Measurements from ENCODE around the gene DPP10. TPM values are rescaled to one million over a fixed set of nuclear protein-coding genes. Genes with fewer than 3 reads are reported as not detected.

Gene DPP10
- total RNA-seq, 1 donor from 2014 or later: 0.33 TPM

- ATAC-seq: no peak
These were observed 1090.6 kb downstream of the DPP10 start for GRCh38 chr2:115533081-115533480.

GRCh38 chr2:115541814-115542213, 1099.4 kb downstream of the DPP10 start:
- no peak for ATAC-seq
- no peak for DNase-seq (ENCODE audit: low spot score)

More at GRCh38 chr2:115533081-115533480, 1090.6 kb downstream of the DPP10 start:
- DNase-seq (ENCODE audit: low spot score): no peak

- DNase-seq (ENCODE audit: low spot score) (no peak), ATAC-seq (no peak)
These were observed 1099.9 kb downstream of the DPP10 start for GRCh38 chr2:115542331-115542730.

- DNase-seq (ENCODE audit: low spot score) (no peak), ATAC-seq (no peak)
These were observed 1100.6 kb downstream of the DPP10 start for GRCh38 chr2:115543024-115543423.

- DNase-seq (ENCODE audit: low spot score) (no peak), ATAC-seq (no peak)
These were observed 1101.0 kb downstream of the DPP10 start for GRCh38 chr2:115543461-115543860.

- no peak for DNase-seq (ENCODE audit: low spot score)
- no peak for ATAC-seq
These were observed 1107.2 kb downstream of the DPP10 start for GRCh38 chr2:115549611-115550130.

- ATAC-seq (no peak), DNase-seq (ENCODE audit: low spot score) (no peak)
These were observed 1110.3 kb downstream of the DPP10 start for GRCh38 chr2:115552726-115553125.

GRCh38 chr2:115554153-115554552, 1111.7 kb downstream of the DPP10 start:
- ATAC-seq (no peak), DNase-seq (ENCODE audit: low spot score) (no peak)

GRCh38 chr2:115558725-115559124, 1116.3 kb downstream of the DPP10 start:
- ATAC-seq (no peak), DNase-seq (ENCODE audit: low spot score) (no peak)

- DNase-seq (ENCODE audit: low spot score): no peak
- ATAC-seq: no peak
These were observed 1118.2 kb downstream of the DPP10 start for GRCh38 chr2:115560666-115561065.

DNA sequence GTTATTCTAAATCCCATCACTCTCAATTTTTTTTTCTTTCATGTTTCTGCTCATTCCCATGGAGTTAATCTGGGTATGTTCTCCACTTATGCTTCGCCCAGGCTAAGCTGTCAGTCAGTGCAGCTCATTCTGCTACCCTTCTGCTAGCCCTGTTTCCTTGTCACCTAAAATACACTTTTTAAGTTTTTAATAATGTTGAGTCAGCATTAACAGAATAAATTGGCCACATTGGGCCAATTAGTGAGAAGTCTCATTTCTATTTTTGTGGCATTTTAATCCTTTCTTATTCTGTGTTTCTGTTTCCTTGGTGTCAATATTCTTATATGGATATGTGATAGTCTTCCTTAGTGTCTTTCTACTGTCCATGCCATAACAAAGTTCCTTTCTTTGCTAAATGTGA, 1126.2 kb downstream of the DPP10 start:
- DNase-seq (ENCODE audit: low spot score): no peak
- no peak for ATAC-seq

- no peak for ATAC-seq
These were observed 1127.1 kb downstream of the DPP10 start for GRCh38 chr2:115569547-115569946.

GRCh38 chr2:115572746-115573145, 1130.3 kb downstream of the DPP10 start:
- ATAC-seq: no peak
- DNase-seq (ENCODE audit: low spot score): no peak

More at GRCh38 chr2:115569547-115569946, 1127.1 kb downstream of the DPP10 start:
- no peak for DNase-seq (ENCODE audit: low spot score)

DNA sequence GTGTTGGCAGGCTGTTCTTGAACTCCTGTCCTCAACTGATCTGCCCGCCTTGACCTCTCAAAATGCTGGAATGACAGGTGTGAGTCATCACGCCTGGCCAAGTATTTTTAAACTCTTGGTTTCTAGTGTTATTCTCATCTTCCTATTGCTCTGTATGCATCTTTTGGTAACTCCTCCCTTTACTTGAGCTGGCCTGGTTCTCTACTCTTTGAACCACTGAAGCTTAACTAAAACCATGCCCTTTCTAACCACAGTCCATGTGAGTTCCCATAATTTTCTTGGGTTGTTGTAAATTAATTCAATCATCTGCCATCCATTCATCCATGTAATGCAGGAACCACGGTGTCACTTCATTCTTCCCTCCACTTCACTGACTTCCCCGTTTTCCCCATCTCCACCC, 1131.3 kb downstream of the DPP10 start:
- no peak for DNase-seq (ENCODE audit: low spot score)

GRCh38 chr2:115574667-115575066, 1132.2 kb downstream of the DPP10 start:
- DNase-seq (ENCODE audit: low spot score): no peak
- no peak for ATAC-seq

More for the DNA sequence above, 1131.3 kb downstream of the DPP10 start:
- ATAC-seq: no peak

- no peak for DNase-seq (ENCODE audit: low spot score)
These were observed 1138.3 kb downstream of the DPP10 start for GRCh38 chr2:115580784-115581183.

GRCh38 chr2:115584507-115584906, 1142.1 kb downstream of the DPP10 start:
- DNase-seq (ENCODE audit: low spot score) (no peak), ATAC-seq (no peak)

More at GRCh38 chr2:115580784-115581183, 1138.3 kb downstream of the DPP10 start:
- no peak for ATAC-seq

DNA sequence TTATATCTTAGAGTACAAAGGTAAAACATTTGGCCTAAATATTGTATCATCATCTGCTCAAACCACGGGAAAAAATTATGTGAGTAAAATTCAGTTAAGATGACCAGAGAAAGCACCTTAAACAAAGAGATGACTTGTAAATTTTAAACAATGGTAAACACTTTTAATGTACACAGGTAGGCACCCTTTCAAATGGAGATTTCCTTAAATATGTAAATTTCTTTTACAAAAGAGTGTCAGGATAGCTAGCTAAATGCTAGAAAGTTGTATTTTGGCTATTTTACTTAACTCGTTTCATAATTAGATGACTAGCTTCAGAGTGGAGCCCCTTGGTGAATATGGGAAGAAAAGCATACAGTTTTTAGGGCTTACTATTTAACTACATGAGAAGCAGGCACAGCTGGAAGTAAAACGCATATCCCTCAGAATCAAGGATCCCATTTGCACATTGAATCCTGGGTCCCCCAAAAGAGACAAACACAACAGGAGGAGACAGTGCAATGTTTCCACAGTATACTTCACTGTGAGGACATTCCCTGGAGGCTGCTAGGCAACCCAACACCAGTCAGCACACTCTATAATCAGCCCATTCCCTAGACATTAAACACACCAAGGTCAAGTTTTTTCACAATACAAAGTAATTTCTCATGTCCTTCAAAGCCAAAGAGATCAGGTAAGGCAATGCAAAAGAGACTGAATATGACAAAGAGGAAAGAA, 1154.4 kb downstream of the DPP10 start:
- ATAC-seq: no peak
- no peak for DNase-seq (ENCODE audit: low spot score)

DNA sequence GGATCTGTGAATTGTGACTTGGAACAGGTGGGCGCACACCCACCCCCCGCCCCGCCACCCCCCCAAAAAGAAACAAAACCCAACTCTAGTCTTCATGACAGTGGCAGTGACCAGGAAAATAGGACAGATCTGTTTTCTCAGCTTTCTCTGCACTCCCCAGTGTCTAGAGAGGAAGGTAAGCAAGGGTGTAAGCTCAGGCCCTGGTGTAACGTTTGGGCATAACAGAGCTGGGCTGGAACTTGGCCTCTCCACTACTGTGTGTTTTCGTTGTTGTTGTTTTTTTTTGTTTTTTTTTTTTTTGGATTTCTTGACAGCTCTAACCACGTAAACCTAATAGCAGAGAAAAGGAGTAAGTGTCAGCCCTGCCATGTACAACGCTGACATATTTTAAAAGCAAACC, 1160.8 kb downstream of the DPP10 start:
- ATAC-seq (no peak), DNase-seq (ENCODE audit: low spot score) (no peak)

DNA sequence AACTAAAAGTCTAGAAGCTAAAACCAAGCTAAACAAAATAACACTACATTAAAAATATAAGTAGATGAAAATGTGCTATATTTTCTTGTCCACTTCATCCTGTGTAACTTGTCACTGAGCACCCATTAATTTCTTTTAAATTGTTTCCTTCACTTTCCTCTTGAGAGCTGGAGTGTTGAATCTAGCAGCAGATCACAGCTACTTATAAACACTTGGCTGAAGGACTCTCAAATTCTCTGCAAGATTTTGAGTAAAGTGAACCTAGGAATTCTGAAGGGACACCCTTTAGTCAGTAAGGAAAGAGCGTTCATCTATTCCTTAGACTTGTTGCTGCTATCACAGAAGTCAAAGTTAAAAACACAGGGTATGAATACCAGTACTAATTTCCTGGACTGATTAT, 1163.9 kb downstream of the DPP10 start:
- DNase-seq (ENCODE audit: low spot score) (no peak), ATAC-seq (no peak)

- ATAC-seq: no peak
- DNase-seq (ENCODE audit: low spot score): no peak
These were observed 1167.5 kb downstream of the DPP10 start for GRCh38 chr2:115609978-115610377.

DNA sequence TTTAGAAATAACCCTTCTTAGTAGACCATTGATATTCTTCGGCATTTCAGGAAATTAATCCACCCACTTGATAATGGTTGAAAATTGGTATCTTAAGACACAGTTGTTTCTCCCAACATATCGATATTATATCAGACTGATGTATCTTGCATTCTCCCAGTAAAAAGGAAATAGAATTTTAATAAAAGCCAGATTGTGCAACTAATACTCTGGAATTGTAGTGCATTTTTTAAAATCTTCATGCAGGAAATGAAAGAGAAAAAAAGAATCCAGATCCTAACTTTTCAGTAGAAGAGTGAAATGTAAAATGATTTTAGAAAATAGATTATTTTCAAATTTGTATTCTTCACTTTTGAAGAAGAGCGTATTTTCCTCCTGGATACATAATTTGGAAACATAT, 1168.4 kb downstream of the DPP10 start:
- no peak for ATAC-seq
- DNase-seq (ENCODE audit: low spot score): no peak

DNA sequence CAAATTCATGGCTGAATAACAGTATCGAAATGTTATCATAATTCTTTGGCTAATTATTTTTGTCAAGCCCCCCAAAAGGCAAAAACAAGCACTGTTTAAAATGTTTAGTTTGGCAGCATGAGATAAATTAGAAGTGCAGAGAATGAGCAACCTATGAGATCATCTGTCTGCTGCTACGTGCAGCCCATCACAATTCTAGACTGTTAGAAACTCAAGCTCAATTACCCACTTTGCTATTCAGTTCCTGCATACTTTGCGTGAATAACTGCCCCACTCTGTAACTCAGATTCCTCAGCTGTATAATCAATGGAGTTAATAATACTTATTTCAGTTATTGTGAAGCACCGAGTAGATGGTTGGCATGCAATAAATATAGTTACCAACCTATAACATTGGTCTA, 1181.9 kb downstream of the DPP10 start:
- ATAC-seq (no peak), DNase-seq (ENCODE audit: low spot score) (no peak)
